GM19193 (cell line): Measurements from ENCODE around the gene COLEC11.

Source experiments
- POLR2A ChIP-seq: IDR thresholded peaks from 4 replicates; pipeline ENCODE4 v1.6.1; 2011; ENCODE audit not compliant: insufficient read depth, insufficient read length; ENCODE audit errors: extremely low read depth

Gene COLEC11

DNA sequence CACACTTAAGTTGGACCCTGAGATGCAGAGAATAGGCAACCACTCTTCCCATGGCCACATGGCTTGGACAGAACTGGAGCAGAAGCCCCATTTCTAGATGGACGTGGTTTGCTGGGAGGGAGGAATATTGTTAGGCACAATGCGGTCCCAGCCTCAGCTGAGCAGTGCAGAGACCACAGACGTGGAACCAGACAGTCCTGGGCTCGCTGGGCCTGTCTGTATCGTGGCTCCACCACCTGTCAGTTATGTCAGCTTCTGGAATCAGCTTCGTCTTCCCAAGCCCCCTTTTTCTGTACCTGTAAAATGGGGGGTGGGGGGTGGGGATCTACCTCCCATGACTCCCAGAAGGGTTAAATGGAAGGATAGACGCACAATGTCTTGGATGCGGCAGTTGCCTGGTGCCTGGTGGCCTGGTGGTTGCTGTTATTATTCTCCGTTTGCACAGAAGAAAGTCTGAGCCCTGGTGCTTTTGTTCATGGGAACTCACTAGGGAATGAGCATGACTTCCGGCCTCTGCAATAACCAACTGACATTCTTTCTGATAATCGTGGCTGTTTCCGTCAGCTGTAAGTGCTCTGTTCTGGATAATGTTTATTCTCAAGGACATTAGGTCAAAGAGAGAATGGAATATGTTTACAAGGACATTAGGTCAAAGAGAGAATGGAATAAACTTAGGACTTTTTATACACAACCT lies 31.4 kb downstream of the COLEC11 start:
- no peak for TF ChIP-seq POLR2A

DNA sequence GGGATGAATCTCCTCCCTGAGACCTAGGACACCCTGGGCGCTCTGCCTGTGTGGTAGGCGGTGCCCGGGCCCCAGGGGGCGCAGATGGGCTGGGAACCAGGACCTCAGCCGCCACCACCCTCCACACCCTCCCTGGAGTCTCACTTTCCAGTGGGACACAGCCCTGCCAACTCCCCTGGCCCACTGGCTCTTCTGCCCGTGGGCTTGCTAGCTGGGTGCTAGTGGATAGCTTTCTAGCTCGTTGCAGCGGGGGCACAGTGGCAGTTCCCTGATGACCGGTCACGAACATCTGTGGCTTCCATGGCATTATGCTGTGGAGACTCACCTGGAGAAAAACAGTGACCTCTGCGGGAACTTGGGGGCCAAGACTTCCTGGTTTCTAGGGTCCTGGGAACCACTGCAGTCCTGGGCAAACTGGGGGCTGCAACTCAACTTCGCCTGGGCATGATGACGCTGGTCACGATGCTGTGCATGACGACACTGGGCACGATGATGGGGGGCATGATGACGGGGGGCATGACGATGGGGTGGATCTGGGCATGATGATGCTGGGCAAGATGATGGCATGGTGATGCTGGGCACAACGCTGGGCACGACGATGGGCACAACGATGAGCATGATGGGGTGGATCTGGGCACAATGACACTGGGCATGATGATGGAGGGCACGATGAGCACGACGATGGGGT lies 32.0 kb downstream of the COLEC11 start:
- no peak for TF ChIP-seq POLR2A

DNA sequence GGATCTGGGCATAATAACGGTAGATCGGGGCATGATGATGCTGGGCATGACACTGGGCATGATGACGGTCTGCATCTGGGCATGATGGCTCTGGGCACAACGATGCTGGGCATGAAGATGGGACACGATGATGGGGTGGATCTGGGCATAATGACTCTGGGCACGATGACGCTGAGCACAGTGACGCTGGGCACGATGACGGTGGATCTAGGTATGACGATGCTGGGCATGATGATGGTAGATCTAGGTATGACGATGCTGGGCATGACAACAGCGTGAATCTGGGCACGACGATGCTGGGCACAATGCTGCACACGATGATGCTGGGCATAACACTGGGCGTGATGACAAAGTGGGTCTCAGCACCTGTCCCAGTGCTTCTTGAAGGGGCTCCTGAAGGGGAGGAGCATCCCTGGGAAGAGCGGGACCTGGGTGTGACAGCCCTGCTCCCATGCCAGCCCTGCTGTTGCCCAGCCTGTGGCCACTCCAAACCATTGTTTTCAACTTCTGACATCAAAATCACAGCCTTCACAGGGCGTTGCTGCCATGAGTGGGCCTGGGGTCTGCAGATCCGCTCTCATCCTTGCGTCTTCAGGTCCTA lies 32.7 kb downstream of the COLEC11 start:
- no peak for TF ChIP-seq POLR2A

DNA sequence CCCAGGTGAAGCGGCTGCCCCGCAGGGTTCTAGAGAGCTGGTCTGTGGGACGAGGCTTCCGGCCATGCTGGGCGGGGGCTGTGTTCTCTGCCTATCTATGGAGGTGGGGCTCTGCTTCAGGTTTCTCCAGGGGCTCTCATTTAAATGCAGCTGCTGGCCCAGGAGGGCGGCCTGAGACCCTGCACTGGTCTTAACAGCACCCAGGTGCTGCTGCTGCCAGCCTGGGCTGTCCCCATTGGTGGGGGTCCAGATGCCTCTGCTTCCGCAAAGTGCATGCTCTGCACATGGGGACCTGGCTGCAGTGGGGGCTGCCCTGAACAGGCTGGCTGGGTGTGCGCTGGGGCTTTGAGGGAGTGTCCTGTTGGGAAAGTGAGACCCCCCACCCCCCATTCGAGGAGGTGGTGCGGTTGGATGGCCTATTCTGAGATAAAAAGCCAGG lies 33.3 kb downstream of the COLEC11 start:
- no peak for TF ChIP-seq POLR2A

DNA sequence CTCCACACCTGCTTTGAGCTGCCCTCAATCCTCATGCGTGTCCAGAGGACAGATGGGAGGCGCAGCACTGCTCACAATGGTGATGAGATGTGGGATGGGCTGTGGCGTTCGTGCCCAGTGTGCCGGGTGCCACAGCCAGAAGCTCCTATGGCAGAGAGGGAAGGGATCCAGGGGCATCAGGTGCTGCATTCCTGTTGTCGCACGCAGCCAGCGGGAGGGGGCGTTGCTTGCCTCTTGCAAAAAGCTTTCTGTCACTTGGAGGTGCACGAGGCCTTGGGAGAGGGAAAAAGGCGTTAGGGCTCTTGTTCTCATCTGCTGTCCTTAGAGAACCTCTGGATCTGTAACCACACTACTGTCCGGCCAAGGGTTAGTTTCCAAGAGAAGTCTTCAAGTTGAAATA lies 33.9 kb downstream of the COLEC11 start:
- TF ChIP-seq POLR2A = no peak

DNA sequence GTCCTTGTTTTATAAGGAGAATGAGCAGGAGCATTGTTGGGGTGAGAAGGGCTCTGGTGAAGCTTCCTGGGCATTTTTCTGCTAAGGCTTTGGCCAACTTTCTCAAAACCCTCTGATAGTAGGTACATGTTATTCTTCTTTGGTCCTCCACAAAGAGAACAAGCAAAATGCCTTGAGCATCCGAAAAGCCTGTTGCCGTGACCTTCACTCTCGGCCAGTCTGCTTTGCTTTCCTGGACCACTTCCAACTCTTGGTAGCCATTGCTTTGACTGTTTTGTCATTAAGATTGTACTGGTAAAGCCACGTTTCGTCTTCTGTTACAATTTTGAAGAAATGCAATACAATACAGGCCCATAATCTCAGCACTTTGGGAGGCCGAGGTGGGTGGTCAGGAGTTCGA lies 35.7 kb downstream of the COLEC11 start:
- no peak for TF ChIP-seq POLR2A

DNA sequence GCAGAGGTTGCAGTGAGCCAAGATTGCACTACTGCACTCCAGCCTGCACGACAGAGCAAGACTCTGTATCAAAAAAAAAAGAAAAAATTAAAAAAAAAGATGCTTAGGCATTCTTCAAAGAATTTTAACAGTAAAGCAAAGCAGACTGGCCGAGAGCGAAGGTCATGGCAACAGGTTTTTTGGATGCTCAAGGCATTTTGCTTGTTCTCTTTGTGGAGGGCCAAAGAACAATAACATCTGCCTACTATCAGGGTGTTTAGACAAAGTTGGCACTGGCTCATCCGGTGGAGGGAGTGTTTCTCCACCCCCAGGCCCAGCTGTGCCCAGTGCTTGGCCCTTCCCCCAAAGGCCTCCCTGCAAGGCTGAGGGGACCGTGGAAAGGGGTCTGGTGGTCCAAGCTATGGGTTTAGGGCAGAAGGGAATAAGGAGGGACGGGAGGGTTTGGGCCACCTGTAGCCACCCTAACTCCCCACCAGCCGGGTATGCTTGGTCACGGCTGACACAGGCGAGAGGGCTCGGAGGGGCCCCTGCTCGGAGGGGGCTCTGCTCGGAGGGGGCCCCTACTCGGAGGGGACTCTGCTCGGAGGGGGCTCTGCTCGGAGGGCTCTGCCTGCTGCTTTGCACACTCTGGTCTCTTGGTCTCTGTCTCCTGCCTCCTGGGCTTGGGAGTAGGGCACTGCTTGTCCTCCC lies 36.4 kb downstream of the COLEC11 start:
- TF ChIP-seq POLR2A = no peak

DNA sequence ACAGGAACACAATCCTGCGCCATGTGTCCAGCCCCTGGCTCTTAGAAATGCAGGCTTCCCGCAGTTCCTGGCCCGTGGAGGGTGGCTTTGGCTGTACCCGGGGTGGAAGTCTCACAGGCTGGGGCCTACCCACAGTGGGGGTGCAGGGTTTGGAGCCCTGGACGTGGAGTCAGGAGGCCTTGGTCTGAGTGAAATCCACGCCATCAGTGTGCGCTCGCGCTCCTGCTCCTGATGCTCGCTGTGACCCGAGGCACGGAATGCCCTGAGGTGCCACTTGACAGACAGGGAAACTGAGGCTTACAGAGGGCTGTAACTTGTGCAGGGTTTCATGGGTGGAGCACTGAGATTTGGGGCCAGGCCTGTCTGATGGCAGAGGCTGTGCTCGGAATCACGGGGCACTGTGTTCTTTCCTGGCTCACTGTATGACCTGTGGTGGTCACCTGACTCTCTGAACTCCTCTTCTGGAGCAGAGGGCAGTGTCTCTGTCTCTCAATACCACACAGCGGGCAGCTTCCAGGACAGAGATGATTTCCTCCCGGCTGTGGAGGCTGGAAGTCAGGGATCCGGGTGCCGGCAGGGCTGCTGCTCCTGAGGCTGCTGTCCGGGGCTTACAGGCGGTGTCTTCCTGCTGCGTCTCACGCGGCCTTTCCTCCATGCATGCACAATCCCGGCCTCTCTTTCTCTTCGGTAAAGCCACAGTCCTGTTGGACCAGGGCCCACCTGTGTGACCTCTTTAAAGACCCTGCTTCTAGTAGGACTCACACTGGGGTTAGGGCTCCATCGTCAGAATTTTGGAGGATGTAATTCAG lies 37.1 kb downstream of the COLEC11 start:
- TF ChIP-seq POLR2A = no peak

DNA sequence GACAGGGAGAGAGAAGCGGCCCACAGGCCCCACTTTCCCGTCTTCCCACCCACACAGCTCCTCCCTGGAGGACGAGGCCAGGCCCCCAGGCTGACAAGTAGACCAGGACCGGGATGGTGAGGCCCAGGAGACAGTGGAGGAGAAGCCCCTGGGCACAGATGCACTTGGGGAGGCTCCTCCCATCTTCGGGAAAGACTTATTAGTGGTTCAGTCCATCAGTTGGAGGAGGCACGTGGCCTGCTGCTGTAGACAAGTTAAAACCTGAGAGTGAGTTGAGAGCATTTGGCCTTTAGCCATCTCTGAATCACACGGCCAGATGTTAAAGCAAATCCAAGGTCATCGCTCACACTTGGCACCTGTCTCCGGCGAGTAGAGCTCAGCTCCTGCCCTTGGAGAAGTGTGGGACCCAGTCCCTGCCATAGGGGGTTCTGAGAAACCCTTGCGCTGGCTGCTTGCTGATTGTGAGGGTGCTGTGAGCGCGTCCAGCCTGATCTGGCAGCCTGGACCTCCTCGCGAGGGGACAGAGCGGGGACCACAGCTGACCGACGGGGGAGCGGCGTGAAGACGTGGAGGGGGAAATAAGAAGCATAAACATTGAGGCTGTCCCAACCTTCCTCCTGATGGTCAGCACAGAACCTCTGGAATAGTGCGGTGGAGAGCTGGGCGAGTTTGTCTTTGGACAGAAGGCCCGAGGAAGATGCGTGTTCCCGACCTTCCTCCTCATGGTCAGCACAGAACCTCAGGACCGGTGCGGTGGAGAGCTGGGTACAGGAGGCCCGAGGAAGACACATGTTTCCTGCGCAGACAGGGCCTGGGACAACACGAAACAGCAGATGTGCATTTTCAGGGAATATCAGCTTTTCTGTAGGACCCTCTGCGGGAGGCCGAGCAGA lies 38.4 kb downstream of the COLEC11 start:
- no peak for TF ChIP-seq POLR2A

DNA sequence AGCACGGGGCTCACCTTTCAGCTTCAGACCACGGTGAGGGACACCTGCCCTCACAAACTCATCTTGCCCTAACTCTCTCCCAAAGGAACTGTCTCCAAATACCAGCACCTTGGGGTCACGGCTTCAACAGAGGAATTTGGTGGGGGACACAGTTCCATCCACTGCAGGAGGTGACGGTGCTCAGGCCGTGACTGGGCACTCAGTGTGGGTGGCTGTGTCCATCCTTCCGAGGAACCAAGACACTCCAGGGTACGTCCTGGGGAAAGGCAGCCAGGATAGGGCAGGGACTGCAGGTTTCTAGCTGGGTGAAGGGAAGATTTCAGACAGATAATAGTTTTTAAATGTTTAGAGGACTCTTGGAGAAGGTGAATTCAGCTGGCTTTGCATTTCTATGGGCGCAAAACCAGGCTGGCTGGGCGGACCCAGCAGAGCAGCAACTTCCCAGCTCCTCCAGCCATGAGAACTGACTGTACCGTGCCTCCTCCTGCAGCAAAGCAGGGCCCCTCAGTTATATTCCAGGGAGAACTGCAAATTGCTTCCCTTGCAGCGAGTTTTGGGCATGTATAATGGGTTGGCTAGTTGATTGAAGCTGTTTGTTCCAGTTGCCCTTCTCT lies 39.2 kb downstream of the COLEC11 start:
- TF ChIP-seq POLR2A = no peak

DNA sequence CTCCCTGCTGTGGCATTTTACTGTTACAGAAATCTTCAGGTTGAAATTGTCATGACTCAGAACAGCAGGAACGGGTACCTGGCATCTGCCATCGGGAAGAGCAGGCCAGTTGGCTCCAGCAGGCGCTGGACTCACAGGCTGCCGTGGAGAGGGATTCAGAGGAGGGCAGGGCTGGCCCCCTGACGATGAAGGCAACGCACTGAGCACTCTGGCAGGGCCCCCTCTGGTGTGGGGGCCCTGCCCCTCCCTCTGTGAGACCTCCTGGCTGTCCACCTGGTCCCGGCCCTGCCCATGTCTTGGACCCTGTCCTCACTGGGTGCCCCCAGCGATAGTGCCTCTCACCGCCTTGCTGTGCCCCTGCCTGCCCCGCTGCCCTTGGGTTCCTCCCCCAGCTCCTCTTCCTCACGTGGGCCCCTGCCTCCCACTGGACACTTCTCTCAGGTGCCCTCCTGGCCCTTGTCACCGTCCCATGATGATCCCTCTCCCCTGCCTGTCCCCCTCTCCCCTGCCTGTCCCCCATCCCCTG lies 39.7 kb downstream of the COLEC11 start:
- TF ChIP-seq POLR2A = no peak

DNA sequence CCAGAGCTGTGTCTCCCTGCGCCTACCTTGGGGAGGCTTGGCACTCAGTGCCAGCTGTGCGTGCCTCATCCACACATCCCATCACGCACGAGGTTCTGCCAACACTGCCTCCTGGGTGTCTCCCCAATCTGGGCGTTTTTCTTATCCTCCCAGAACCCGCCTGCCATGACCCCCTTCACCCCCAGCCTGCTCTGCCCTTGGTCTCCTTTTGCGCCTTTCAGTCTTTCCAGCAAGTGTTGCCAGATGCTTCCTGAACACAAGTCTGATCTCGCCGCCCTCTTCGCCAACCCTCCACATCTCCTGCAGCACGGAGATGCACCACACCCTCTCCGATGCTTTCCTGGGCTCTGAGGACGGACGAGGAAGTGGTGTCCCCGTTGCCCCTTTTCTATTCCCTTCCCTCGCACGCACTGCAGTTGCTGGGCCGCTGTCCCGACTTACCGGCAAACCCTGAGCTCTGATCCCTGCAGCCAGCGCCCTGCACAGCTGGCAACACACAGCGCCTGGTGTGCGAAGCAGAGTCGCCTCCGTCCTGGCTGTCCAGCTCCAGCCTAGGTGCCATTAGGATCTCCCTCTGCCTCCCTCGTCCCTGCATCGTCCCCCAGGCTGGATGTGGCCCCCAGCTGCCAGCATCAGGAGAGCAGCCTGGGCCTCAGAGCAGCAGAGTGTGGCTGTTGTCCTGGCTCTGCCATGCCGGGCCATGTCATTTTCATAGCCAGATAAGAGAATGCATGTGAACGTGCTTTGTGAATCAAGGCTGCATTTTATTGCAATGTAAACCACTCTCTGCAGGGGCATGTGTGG lies 40.5 kb downstream of the COLEC11 start:
- no peak for TF ChIP-seq POLR2A
